HepG2 (cell line): ENCODE measurements around the gene STIM1. TPM values are rescaled to one million over a fixed set of nuclear protein-coding genes. Genes with fewer than 3 reads are reported as not detected.
A peak's percentile ranks its signal among the peaks of the same experiment; 100 is the strongest.

ENCODE experiments used
- ATAC-seq: fragments of 200-7000 bp; cut with Tn5 transposase; 3 replicates; pipeline ENCODE4 v1.9.1; 2020; ENCODE audit warnings: mild to moderate bottlenecking, moderate library complexity
- BruUV-seq: library from RNA; stranded (reverse); fragments of 400-500 nt; replicated peaks from 2 replicates; lab custom pipeline; 2021; lab: Mats Ljungman, UMichigan
- CTCF ChIA-PET: fragments of 300-600 bp; formaldehyde crosslinking; extraction: SDS; loops from one replicate; lab custom pipeline; 2021; ENCODE audit warnings: low total read pairs, inconsistent platforms, low intra/inter-chr PET ratio; lab: Yijun Ruan, JAX
- POLR2A ChIA-PET: fragments of 350-600 bp; sonication (Branson Sonifier 250); formaldehyde crosslinking; loops from one replicate; lab custom pipeline; 2020; ENCODE audit warnings: antibody characterized with exemption, inconsistent platforms; lab: Yijun Ruan, JAX
- DNase-seq: peaks from one replicate; pipeline ENCODE4 v3.0.0-alpha.2; 2015; ENCODE audit warnings: low spot score
- FAIRE-seq: peaks from 3 replicates; lab custom pipeline; 2011; peaks lifted over from hg19 to GRCh38; lab: Jason Lieb, UNC
- H2AFZ ChIP-seq: one replicate; pipeline ENCODE4 v1.6.1; 2011; ENCODE audit warnings: low read length, inconsistent platforms
- H3K27ac ChIP-seq: fragments of 300-600 bp; 3 replicates; pipeline ENCODE4 v1.8.0; 2011; ENCODE audit warnings: mixed run types, mild to moderate bottlenecking, mixed read lengths, low read length, inconsistent platforms; ENCODE audit not compliant: insufficient read depth; ENCODE audit errors: extremely low read length
- H3K27me3 ChIP-seq, 2 experiments: fragments of 200-600 bp in 1 of 2; 2 replicates in 1 of 2; 3 replicates in 1 of 2; pipeline versions ENCODE4 v1.6.0 to v1.8.0; 2011; ENCODE audit warnings: low read length in 2 of 2, mild to moderate bottlenecking in 2 of 2, moderate library complexity in 2 of 2, inconsistent platforms in 1 of 2; ENCODE audit not compliant: insufficient read depth in 2 of 2, control insufficient read depth in 1 of 2
- H3K36me3 ChIP-seq, 2 experiments: fragments of 200-600 bp in 1 of 2; replicated peaks in 1 of 2; 2 replicates in 1 of 2; 3 replicates in 1 of 2; pipeline versions ENCODE4 v1.5.1 to v1.8.0; 2011; ENCODE audit warnings: low read length in 2 of 2, inconsistent platforms in 1 of 2; ENCODE audit not compliant: insufficient read depth in 2 of 2, control insufficient read depth in 1 of 2
- H3K4me1 ChIP-seq: 2 replicates; pipeline ENCODE4 v1.5.1; 2012; ENCODE audit warnings: low read length, inconsistent platforms; ENCODE audit not compliant: insufficient read depth
- H3K4me2 ChIP-seq: 2 replicates; pipeline ENCODE4 v1.6.0; 2011; ENCODE audit warnings: low read depth, low read length, inconsistent platforms
- H3K4me3 ChIP-seq, 3 experiments: fragments of 200-600 bp in 1 of 3; sonication (generic), shearing (Covaris generic) in 1 of 3; replicated peaks in 1 of 3; 2 replicates each; pipeline ENCODE4 v1.5.1; 2011 to 2016; ENCODE audit warnings: low read length in 3 of 3, inconsistent platforms in 2 of 3, low read depth in 2 of 3, mild to moderate bottlenecking in 2 of 3, control low read depth in 1 of 3, mixed read lengths in 1 of 3; ENCODE audit not compliant: insufficient read depth in 1 of 3
- H3K79me2 ChIP-seq: one replicate; pipeline ENCODE4 v1.6.1; 2011; ENCODE audit warnings: low read length, inconsistent platforms; ENCODE audit not compliant: insufficient read depth
- H3K9ac ChIP-seq: 2 replicates; pipeline ENCODE4 v1.6.0; 2011; ENCODE audit warnings: mild to moderate bottlenecking, low read depth, low read length, inconsistent platforms; ENCODE audit not compliant: insufficient read depth
- H3K9me3 ChIP-seq: 2 replicates; pipeline ENCODE4 v1.5.1; 2012; ENCODE audit warnings: mild to moderate bottlenecking, low read length
- H4K20me1 ChIP-seq: 2 replicates; pipeline ENCODE4 v1.6.0; 2011; ENCODE audit warnings: inconsistent platforms, mild to moderate bottlenecking, low read length, moderate library complexity; ENCODE audit not compliant: insufficient read depth
- FOSL2 ChIP-seq: sonication (generic); formaldehyde crosslinking; IDR thresholded peaks from 2 replicates; pipeline ENCODE4 v1.4.0; 2020; ENCODE audit warnings: missing genetic modification reagents
- MIXL1 ChIP-seq: IDR thresholded peaks from 2 replicates; pipeline ENCODE4 v1.6.1; 2016
- STAT5B ChIP-seq: sonication (generic); formaldehyde crosslinking; IDR thresholded peaks from 2 replicates; pipeline ENCODE4 v1.4.0; 2020; ENCODE audit warnings: missing genetic modification reagents
- TGIF2 ChIP-seq: IDR thresholded peaks from 2 replicates; pipeline ENCODE4 v1.6.1; 2016; ENCODE audit warnings: control low read depth, missing compliant biosample characterization
- U2AF2 ChIP-seq: fragments of 200-400 bp; formaldehyde crosslinking; IDR thresholded peaks from 2 replicates; pipeline ENCODE4 v1.6.1; 2017; ENCODE audit warnings: low read depth, mild to moderate bottlenecking, low read length
- ZNF160 ChIP-seq: sonication (generic); formaldehyde crosslinking; IDR thresholded peaks from 2 replicates; pipeline ENCODE4 v1.8.0; 2022; ENCODE audit warnings: mild to moderate bottlenecking, inconsistent platforms, missing genetic modification reagents
- ZNF619 ChIP-seq: sonication (generic); formaldehyde crosslinking; IDR thresholded peaks from 2 replicates; pipeline ENCODE4 v1.4.0; 2020; ENCODE audit warnings: mild to moderate bottlenecking, missing genetic modification reagents
- ZNF878 ChIP-seq: sonication (generic); formaldehyde crosslinking; IDR thresholded peaks from 2 replicates; pipeline ENCODE4 v1.8.1; 2023; ENCODE audit warnings: mild to moderate bottlenecking, missing genetic modification reagents, moderate library complexity
- ZSCAN31 ChIP-seq: sonication (generic); formaldehyde crosslinking; IDR thresholded peaks from 2 replicates; pipeline ENCODE4 v1.5.0; 2020; ENCODE audit warnings: low read depth, mild to moderate bottlenecking, missing genetic modification reagents
- WGBS: methylation state at CpG from one replicate; pipeline ENCODE4 v1.1.6; 2017; ENCODE audit warnings: low lambda C conversion rate; 5-methylcytosine and 5-hydroxymethylcytosine counted together
- in situ Hi-C: cut with HindIII; loops from 2 replicates; pipeline ENCODE4 v1.10.0; 2017; ENCODE audit warnings: low pct_unique_long_range_greater_than_20kb; ENCODE audit not compliant: extremely low pct_ligation_motif_present
- intact Hi-C: fragments of 100-400 bp; cut with micrococcal nuclease; formaldehyde crosslinking; loops from one replicate; pipeline ENCODE4 v1.10.0; 2022; ENCODE audit not compliant: unreplicated experiment
- polyA plus RNA-seq, 8 experiments: library from polyadenylated mRNA; depleted of rRNA in 3 of 8; stranded (reverse) in 7 of 8; unstranded in 1 of 8; fragments of >200 nt; fragmentation: Illumina TruSeq in 4 of 8; extraction: Trizol in 4 of 8; gene quantifications; 2 replicates each; pipeline versions ENCODE4 v1.2.1 to v1.2.3, GENCODE V29; 2011 to 2016; ENCODE audit warnings: low read depth in 4 of 8, missing spikeins in 1 of 8, mixed read lengths in 1 of 8; ENCODE audit not compliant: insufficient read depth in 1 of 8
- small RNA-seq, 3 experiments: library from RNA; depleted of rRNA; stranded (forward); fragments of <200 nt; gene quantifications; one replicate each; pipeline ENCODE3, GENCODE V24; 2012; ENCODE audit warnings: low read depth in 2 of 3, low replicate concordance in 1 of 3; ENCODE audit not compliant: insufficient read length in 3 of 3, insufficient read depth in 2 of 3
- total RNA-seq, 5 experiments: library from RNA; depleted of rRNA; stranded (reverse); fragments of >200 nt; fragmentation: Illumina TruSeq; extraction: Trizol; gene quantifications; 2 replicates each; pipeline ENCODE4 v1.2.3, GENCODE V29; 2016; ENCODE audit warnings: low read depth in 1 of 5
- TF ChIP-seq, protein P1 (sequence below): sonication (generic); formaldehyde crosslinking; conservative IDR thresholded peaks from 2 replicates; pipeline ENCODE4 v1.4.0; 2020; ENCODE audit warnings: missing genetic modification reagents

The STIM1 gene
- total and polyA plus RNA-seq, 2 of the 13 experiments (the other 11 are each of a cell fraction or from before 2014, with no cell fraction given): 19.2 to 28.5 TPM

- ChIA-PET POLR2A (no interaction called here), CTCF (no interaction called here)
- H3K4me2 ChIP-seq: no peak overlapping the region
- WGBS: 98% methylated on average over 1 of the region's 1 CpG
- DNase-seq (no peak), ATAC-seq (no peak), FAIRE-seq (no peak)
- no peak overlapping the region for H3K9ac ChIP-seq
- H3K79me2 ChIP-seq: no peaks in the 10 kb centered on the region
- peaks cover 15% of the 10 kb centered on the region for H3K4me1 ChIP-seq
- H4K20me1 ChIP-seq: no peaks in the 10 kb centered on the region
- H3K4me3 ChIP-seq: no peak overlapping the region
- peaks cover 2 to 33% of the 10 kb centered on the region in 2 experiments; a peak in 3 of 5 replicates for H3K36me3 ChIP-seq
- H3K27ac ChIP-seq: no peak overlapping the region
- in situ Hi-C loops: no loop called here
- H3K27me3 ChIP-seq: no peaks in the 10 kb centered on the region
- H2AFZ ChIP-seq: no peak overlapping the region
- no TSS peak for BruUV-seq
- no peaks in the 10 kb centered on the region for H3K9me3 ChIP-seq
- no peak for TF ChIP-seq U2AF2
- TF ChIP-seq FOSL2 (CRISPR knock-in tag): no peak
- no peak for TF ChIP-seq ZSCAN31 (CRISPR knock-in tag)
- TF ChIP-seq MIXL1 (CRISPR knock-in tag): no peak
- TF ChIP-seq TGIF2: no peak
- TF ChIP-seq, protein P1, sequence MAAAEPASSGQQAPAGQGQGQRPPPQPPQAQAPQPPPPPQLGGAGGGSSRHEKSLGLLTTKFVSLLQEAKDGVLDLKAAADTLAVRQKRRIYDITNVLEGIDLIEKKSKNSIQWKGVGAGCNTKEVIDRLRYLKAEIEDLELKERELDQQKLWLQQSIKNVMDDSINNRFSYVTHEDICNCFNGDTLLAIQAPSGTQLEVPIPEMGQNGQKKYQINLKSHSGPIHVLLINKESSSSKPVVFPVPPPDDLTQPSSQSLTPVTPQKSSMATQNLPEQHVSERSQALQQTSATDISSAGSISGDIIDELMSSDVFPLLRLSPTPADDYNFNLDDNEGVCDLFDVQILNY (CRISPR knock-in tag): no peak
- TF ChIP-seq ZNF878 (CRISPR knock-in tag): no peak
- no peak for TF ChIP-seq ZNF619 (CRISPR knock-in tag)
- TF ChIP-seq, all 625 proteins: peak for 0
- intact Hi-C loops: no loop called here
These were observed 283.0 kb downstream of the STIM1 start for GRCh38 chr11:4138497-4138896.

- CTCF ChIA-PET: no interaction called here
These were observed 284.7 kb downstream of the STIM1 start for GRCh38 chr11:4140067-4140636.

More at GRCh38 chr11:4140067-4140636, 284.7 kb downstream of the STIM1 start:
- Histone ChIP-seq H3K27ac (no peak overlapping the region), H3K9me3 (no peaks in the 10 kb centered on the region), H3K4me1 (peaks cover 4% of the 10 kb centered on the region; the same call in 1 of the 2 replicates), H4K20me1 (no peaks in the 10 kb centered on the region), H3K9ac (no peak overlapping the region), H3K36me3 (peaks cover 2 to 24% of the 10 kb centered on the region in 2 experiments; a peak in 2 of 5 replicates), H3K79me2 (no peaks in the 10 kb centered on the region), H3K4me2 (no peak overlapping the region), H3K27me3 (no peaks in the 10 kb centered on the region), H3K4me3 (no peak overlapping the region), H2AFZ (no peak overlapping the region)
- in situ Hi-C loops: no loop called here
- POLR2A ChIA-PET: no interaction called here
- BruUV-seq: no TSS peak
- TF ChIP-seq ZNF160 (peak; percentile 84), STAT5B (CRISPR knock-in tag) (no peak)
- FAIRE-seq: no peak
- no peak for DNase-seq
- WGBS: 97% methylated on average over 2 of the region's 2 CpGs
- no peak for ATAC-seq
- intact Hi-C loops: no loop called here

Small RNA genes within 50 kb of the gene (small RNA-seq; reads per million reads assigned to genes)
- gene AC087441.2 (0 reads per million in 3 experiments), gene RF00409 (0 reads per million in 3 experiments), gene RPS29P20 (0 reads per million in 3 experiments)

Other genes starting within 250 kb of the STIM1 start
- 0.52 and 0.93 TPM in 2 replicates for gene ART5, start 213.7 kb upstream of the STIM1 start, total RNA-seq (2016; rRNA removed; fragmentation: Illumina TruSeq; extraction: Trizol)
- 0.48 and 0.55 TPM in 2 replicates for gene ART5, start 213.7 kb upstream of the STIM1 start, polyA plus RNA-seq (2011; rRNA removed)
- gene ART1, start 210.5 kb upstream of the STIM1 start, total RNA-seq (2016; rRNA removed; fragmentation: Illumina TruSeq; extraction: Trizol): not detected in 2 replicates
- gene ART1, start 210.5 kb upstream of the STIM1 start, polyA plus RNA-seq (2011; rRNA removed): not detected in 2 replicates
- gene CHRNA10, start 184.3 kb upstream of the STIM1 start, total RNA-seq (2016; rRNA removed; fragmentation: Illumina TruSeq; extraction: Trizol): 0.27 and 0.71 TPM in 2 replicates
- gene CHRNA10, start 184.3 kb upstream of the STIM1 start, polyA plus RNA-seq (2011; rRNA removed): 0.44 and 0.53 TPM in 2 replicates
- 85.3 and 126 TPM in 2 replicates for gene NUP98, start 58.1 kb upstream of the STIM1 start, total RNA-seq (2016; rRNA removed; fragmentation: Illumina TruSeq; extraction: Trizol)
- gene NUP98, start 58.1 kb upstream of the STIM1 start, polyA plus RNA-seq (2011; rRNA removed): 73.6 and 76.6 TPM in 2 replicates
- gene PGAP2, start 47.1 kb upstream of the STIM1 start, total RNA-seq (2016; rRNA removed; fragmentation: Illumina TruSeq; extraction: Trizol): 16.8 and 21.5 TPM in 2 replicates
- gene PGAP2, start 47.1 kb upstream of the STIM1 start, polyA plus RNA-seq (2011; rRNA removed): 46.8 and 47.8 TPM in 2 replicates
- 7.7 TPM in 2 replicates for gene RHOG, start 14.7 kb upstream of the STIM1 start, total RNA-seq (2016; rRNA removed; fragmentation: Illumina TruSeq; extraction: Trizol)
- gene RHOG, start 14.7 kb upstream of the STIM1 start, polyA plus RNA-seq (2011; rRNA removed): 23.4 and 27.1 TPM in 2 replicates
- gene RRM1, start 239.1 kb downstream of the STIM1 start, total RNA-seq (2016; rRNA removed; fragmentation: Illumina TruSeq; extraction: Trizol): 108 and 168 TPM in 2 replicates
- gene RRM1, start 239.1 kb downstream of the STIM1 start, polyA plus RNA-seq (2011; rRNA removed): 11.8 and 17.3 TPM in 2 replicates